Stimulated activated CD8-positive, alpha-beta memory T cell treated with anti-CD3 and anti-CD28 coated beads, Interleukin-15, amount 100 ng/mL, for 48 hours (primary cell): ENCODE data around the gene FAM177B.
"Not testable (repeated sequence)": the region's sequence is repeated elsewhere in the genome, so short reads cannot be mapped to it uniquely, and the experiment has no call there.

ENCODE experiments used
- DNase-seq, 2 donors: peaks; one replicate each; pipeline ENCODE4 v3.0.0-alpha.2; 2020; ENCODE audit warnings: low read depth in 2 of 2

FAM177B gene

GRCh38 chr1:222739929-222740328 is 2.9 kb downstream of the FAM177B start:
- no peak for DNase-seq

GRCh38 chr1:222741630-222742457 is 4.8 kb downstream of the FAM177B start:
- DNase-seq = not testable (repeated sequence)

- DNase-seq = no peak
These were observed 12.9 kb downstream of the FAM177B start for GRCh38 chr1:222749927-222750326.

GRCh38 chr1:222750651-222751050 is 13.6 kb downstream of the FAM177B start:
- DNase-seq = no peak

- DNase-seq = no peak
These were observed 14.3 kb downstream of the FAM177B start for GRCh38 chr1:222751255-222751654.

- DNase-seq = no peak
These were observed 17.6 kb downstream of the FAM177B start for GRCh38 chr1:222754366-222755139.

GRCh38 chr1:222757646-222758268 is 20.8 kb downstream of the FAM177B start:
- no peak for DNase-seq

- no peak for DNase-seq
These were observed 22.5 kb downstream of the FAM177B start for GRCh38 chr1:222759451-222760035.

GRCh38 chr1:222761083-222761482 is 24.1 kb downstream of the FAM177B start:
- no peak for DNase-seq

GRCh38 chr1:222762178-222762577 is 25.2 kb downstream of the FAM177B start:
- DNase-seq = not testable (repeated sequence)

- DNase-seq = no peak
These were observed 30.2 kb downstream of the FAM177B start for GRCh38 chr1:222767152-222767571.

- DNase-seq = no peak
These were observed 31.6 kb downstream of the FAM177B start for GRCh38 chr1:222768592-222768991.

GRCh38 chr1:222769181-222769580 is 32.2 kb downstream of the FAM177B start:
- no peak for DNase-seq

GRCh38 chr1:222769971-222770620 is 33.1 kb downstream of the FAM177B start:
- no peak for DNase-seq

- no peak for DNase-seq
These were observed 36.0 kb downstream of the FAM177B start for GRCh38 chr1:222772996-222773379.

- no peak for DNase-seq
These were observed 40.5 kb downstream of the FAM177B start for GRCh38 chr1:222777463-222777862.

GRCh38 chr1:222777977-222778376 is 41.0 kb downstream of the FAM177B start:
- no peak for DNase-seq

- DNase-seq = no peak
These were observed 44.2 kb downstream of the FAM177B start for GRCh38 chr1:222781251-222781650.

GRCh38 chr1:222783051-222783450 is 46.0 kb downstream of the FAM177B start:
- no peak for DNase-seq

GRCh38 chr1:222784371-222784770 is 47.4 kb downstream of the FAM177B start:
- no peak for DNase-seq

- DNase-seq = no peak
These were observed 47.9 kb downstream of the FAM177B start for GRCh38 chr1:222784916-222785315.

GRCh38 chr1:222785529-222785928 is 48.5 kb downstream of the FAM177B start:
- no peak for DNase-seq
